Neural cell (in vitro differentiated cells): ENCODE measurements around the gene CTR9. TPM values are rescaled to one million over a fixed set of nuclear protein-coding genes. Genes with fewer than 3 reads are reported as not detected.

Experiments used
- H2AFZ ChIP-seq: fragments of 200-600, 300-800 bp; sonication (generic), shearing (Covaris generic); 2 replicates; pipeline ENCODE4 v1.6.0; 2014; ENCODE audit warnings: low read depth, mild to moderate bottlenecking, antibody characterized with exemption, low read length, moderate library complexity
- H3F3A ChIP-seq: fragments of 200-600 bp; shearing (Covaris generic); 2 replicates; pipeline ENCODE4 v1.6.1; 2016; ENCODE audit warnings: mild to moderate bottlenecking, moderate library complexity, mixed read lengths, antibody characterized with exemption, low read length; ENCODE audit not compliant: insufficient read depth, poor library complexity, severe bottlenecking
- H3K27ac ChIP-seq: fragments of 200-600, 300-800 bp; sonication (generic), shearing (Covaris generic); 2 replicates; pipeline ENCODE4 v1.5.1; 2014; ENCODE audit warnings: mild to moderate bottlenecking, low read length, moderate library complexity
- H3K27me3 ChIP-seq: fragments of 300-800, 200-600 bp; sonication (generic), shearing (Covaris generic); 2 replicates; pipeline ENCODE4 v1.6.0; 2014; ENCODE audit warnings: mild to moderate bottlenecking, low read depth, low read length, moderate library complexity; ENCODE audit not compliant: insufficient read depth
- H3K36me3 ChIP-seq: fragments of 300-800, 200-600 bp; sonication (generic), shearing (Covaris generic); 2 replicates; pipeline ENCODE4 v1.5.1; 2014; ENCODE audit warnings: mild to moderate bottlenecking, antibody characterized with exemption, low read length, moderate library complexity; ENCODE audit not compliant: insufficient read depth
- H3K4me2 ChIP-seq: fragments of 300-800, 200-600 bp; sonication (generic), shearing (Covaris generic); 2 replicates; pipeline ENCODE4 v1.6.0; 2014; ENCODE audit warnings: mild to moderate bottlenecking, low read length
- H3K4me3 ChIP-seq: fragments of 300-800, 200-600 bp; sonication (generic), shearing (Covaris generic); 2 replicates; pipeline ENCODE4 v1.5.1; 2014; ENCODE audit warnings: mild to moderate bottlenecking, low read length, moderate library complexity
- H3K79me2 ChIP-seq: fragments of 200-600 bp; shearing (Covaris generic); replicated peaks from 2 replicates; pipeline ENCODE4 v1.6.0; 2014; ENCODE audit warnings: mild to moderate bottlenecking, low read length, moderate library complexity; ENCODE audit not compliant: insufficient read depth
- H3K9ac ChIP-seq: fragments of 300-800, 200-600 bp; sonication (generic), shearing (Covaris generic); 2 replicates; pipeline ENCODE4 v1.6.1; 2016; ENCODE audit warnings: mild to moderate bottlenecking, low read length, mixed read lengths
- H3K9me2 ChIP-seq: fragments of 200-600 bp; shearing (Covaris generic); 2 replicates; pipeline ENCODE4 v1.6.1; 2016; ENCODE audit warnings: mild to moderate bottlenecking, low read length, mixed read lengths; ENCODE audit not compliant: insufficient read depth
- H3K9me3 ChIP-seq: fragments of 200-600, 300-800 bp; sonication (generic), shearing (Covaris generic); 2 replicates; pipeline ENCODE4 v1.6.1; 2016; ENCODE audit warnings: mild to moderate bottlenecking, mixed run types, low read length, moderate library complexity, mixed read lengths
- H4K20me1 ChIP-seq: fragments of 200-600 bp; shearing (Covaris generic); 2 replicates; pipeline ENCODE4 v1.6.1; 2016; ENCODE audit warnings: mild to moderate bottlenecking, mixed run types; ENCODE audit not compliant: insufficient read depth
- CTCF ChIP-seq: fragments of 450-650 bp; IDR thresholded peaks from 2 replicates; pipeline ENCODE4 v1.5.1; 2014; ENCODE audit warnings: antibody characterized with exemption, mild to moderate bottlenecking, moderate library complexity; ENCODE audit not compliant: poor library complexity, severe bottlenecking
- EZH2 ChIP-seq: fragments of 200-600, 300-800 bp; shearing (Covaris generic), sonication (generic); IDR thresholded peaks from 2 replicates; pipeline ENCODE4 v1.6.1; 2014; ENCODE audit warnings: antibody characterized with exemption, low read length, borderline replicate concordance, mild to moderate bottlenecking; ENCODE audit not compliant: insufficient read depth, poor library complexity, severe bottlenecking
- MXI1 ChIP-seq: fragments of 450-650 bp; conservative IDR thresholded peaks from 2 replicates; pipeline ENCODE4 v1.6.1; 2014; ENCODE audit warnings: antibody characterized with exemption, mild to moderate bottlenecking; ENCODE audit not compliant: poor library complexity, severe bottlenecking
- POLR2AphosphoS5 ChIP-seq: IDR thresholded peaks from 2 replicates; pipeline ENCODE4 v1.6.1; 2012
- RAD21 ChIP-seq: fragments of 450-650 bp; conservative IDR thresholded peaks from 2 replicates; pipeline ENCODE4 v1.6.1; 2014; ENCODE audit warnings: antibody characterized with exemption, mild to moderate bottlenecking, moderate library complexity
- REST ChIP-seq: IDR thresholded peaks from 2 replicates; pipeline ENCODE4 v1.6.1; 2012; ENCODE audit warnings: borderline replicate concordance
- SMC3 ChIP-seq: fragments of 450-650 bp; conservative IDR thresholded peaks from 2 replicates; pipeline ENCODE4 v1.6.1; 2014; ENCODE audit warnings: antibody characterized with exemption, mild to moderate bottlenecking, moderate library complexity; ENCODE audit not compliant: poor library complexity
- TAF1 ChIP-seq: IDR thresholded peaks from 2 replicates; pipeline ENCODE4 v1.6.1; 2012; ENCODE audit warnings: low read depth
- polyA plus RNA-seq: library from polyadenylated mRNA; depleted of rRNA; stranded (reverse); fragments of >200 nt; gene quantifications from 2 replicates; pipeline ENCODE4 v1.2.3, GENCODE V29; 2014

The CTR9 gene
- polyA plus RNA-seq, 1 donor from 2014 or later, result 24.1 TPM

GRCh38 chr11:10798330-10798928 is 47.4 kb downstream of the CTR9 start:
- no peaks in the 10 kb centered on the region for H4K20me1 ChIP-seq
- H3K36me3 ChIP-seq, result peaks cover 49% of the 10 kb centered on the region
- no peak overlapping the region for H3K27ac ChIP-seq

GRCh38 chr11:10800292-10800691 is 49.2 kb downstream of the CTR9 start:
- Histone ChIP-seq H3K9me2 (no peaks in the 10 kb centered on the region), H4K20me1 (peaks cover 4% of the 10 kb centered on the region), H3K36me3 (peaks cover 61% of the 10 kb centered on the region), H3K27ac (no peak overlapping the region), H3F3A (peaks cover 14% of the 10 kb centered on the region), H3K9ac (no peak overlapping the region), H3K79me2 (peaks cover 39% of the 10 kb centered on the region), H2AFZ (no peak overlapping the region), H3K4me2 (no peak overlapping the region), H3K4me3 (peak overlapping the region; percentile 3), H3K27me3 (no peaks in the 10 kb centered on the region), H3K9me3 (no peaks in the 10 kb centered on the region)
- TF ChIP-seq SMC3 (no peak), MXI1 (no peak), POLR2AphosphoS5 (no peak), RAD21 (no peak), REST (no peak), EZH2 (no peak), CTCF (no peak), TAF1 (no peak)

More at GRCh38 chr11:10798330-10798928, 47.4 kb downstream of the CTR9 start:
- Histone ChIP-seq H3K27me3 (no peaks in the 10 kb centered on the region), H3K9ac (no peak overlapping the region), H3K9me3 (no peaks in the 10 kb centered on the region), H3K4me3 (peak overlapping the region; percentile 20), H3F3A (no peaks in the 10 kb centered on the region), H3K4me2 (no peak overlapping the region), H2AFZ (no peak overlapping the region), H3K9me2 (no peaks in the 10 kb centered on the region), H3K79me2 (peaks cover 20% of the 10 kb centered on the region)
- TF ChIP-seq SMC3 (no peak), REST (no peak), EZH2 (no peak), RAD21 (no peak), POLR2AphosphoS5 (no peak)
